ENCODE measurements around the gene POU6F2.

Gene POU6F2

GRCh38 chr7:39317107-39317506 lies 339.4 kb downstream of the POU6F2 start:
- DNase-seq (ENCODE audit: low spot score) = no peak
- Histone ChIP-seq H3K9ac (ENCODE audit: low read depth, low read length, poor library complexity) (no peak overlapping the region), H3K23ac (ENCODE audit: low read depth, low read length, poor library complexity) (no peak overlapping the region), H3K4me2 (ENCODE audit: insufficient read depth, low read length, poor library complexity, severe bottlenecking) (no peak overlapping the region), H3K36me3 (replicated peaks in 1 of 2; ENCODE audit: control insufficient read depth in 2 of 2, insufficient read depth in 2 of 2, low read length in 2 of 2) (no peaks in the 10 kb centered on the region), H3K27ac (replicated peaks; ENCODE audit: low read length) (no peak overlapping the region), H3K18ac (ENCODE audit: low read length) (no peak overlapping the region), H3K4ac (ENCODE audit: low read length) (no peak overlapping the region), H2BK120ac (ENCODE audit: low read depth, low read length) (no peak overlapping the region), H3K4me3 (ENCODE audit: low read length in 2 of 2) (no peak overlapping the region), H3K9me3 (replicated peaks in 1 of 2; ENCODE audit: control insufficient read depth in 2 of 2, insufficient read depth in 1 of 2, low read depth in 1 of 2, low read length in 2 of 2) (no peaks in the 10 kb centered on the region), H3K14ac (ENCODE audit: low read length) (no peak overlapping the region), H2AFZ (ENCODE audit: low read length) (no peak overlapping the region), H2BK15ac (ENCODE audit: low read length) (no peak overlapping the region), H4K8ac (ENCODE audit: low read depth, low read length) (no peak overlapping the region), H3K79me1 (ENCODE audit: low read depth, low read length) (no peaks in the 10 kb centered on the region), H3K27me3 (ENCODE audit: control insufficient read depth in 3 of 3, insufficient read depth in 3 of 3, low read depth in 1 of 3, low read length in 3 of 3) (no peaks in the 10 kb centered on the region), H2BK5ac (ENCODE audit: low read length) (no peak overlapping the region), H2BK12ac (ENCODE audit: low read length) (no peak overlapping the region), H3K4me1 (ENCODE audit: control insufficient read depth in 2 of 2, insufficient read depth in 1 of 2, low read depth in 1 of 2, low read length in 2 of 2) (peaks cover 0 to 4% of the 10 kb centered on the region in 2 donors), H4K91ac (ENCODE audit: low read depth, low read length, poor library complexity) (no peak overlapping the region), H2AK5ac (ENCODE audit: low read depth, low read length) (no peak overlapping the region)
- no CpG with 5 or more reads among the region's 5 CpGs for WGBS, 2 donors (ENCODE audit: extremely low coverage in 2 of 2, insufficient read length in 2 of 2, insufficient replicate concordance in 1 of 2)

GRCh38 chr7:39317896-39318295 lies 340.2 kb downstream of the POU6F2 start:
- no peaks in the 10 kb centered on the region for H3K27me3 ChIP-seq (ENCODE audit: control insufficient read depth in 3 of 3, insufficient read depth in 3 of 3, low read depth in 1 of 3, low read length in 3 of 3)
- H4K8ac ChIP-seq (ENCODE audit: low read depth, low read length) = no peak overlapping the region
- H2BK5ac ChIP-seq (ENCODE audit: low read length) = no peak overlapping the region
- no peak overlapping the region for H3K14ac ChIP-seq (ENCODE audit: low read length)
- no peak overlapping the region for H2AK5ac ChIP-seq (ENCODE audit: low read depth, low read length)
- no peaks in the 10 kb centered on the region for H3K9me3 ChIP-seq (replicated peaks in 1 of 2; ENCODE audit: control insufficient read depth in 2 of 2, insufficient read depth in 1 of 2, low read depth in 1 of 2, low read length in 2 of 2)
- no peak overlapping the region for H2BK15ac ChIP-seq (ENCODE audit: low read length)
- no peak overlapping the region for H3K23ac ChIP-seq (ENCODE audit: low read depth, low read length, poor library complexity)
- no peak overlapping the region for H3K9ac ChIP-seq (ENCODE audit: low read depth, low read length, poor library complexity)
- no peak overlapping the region for H2BK120ac ChIP-seq (ENCODE audit: low read depth, low read length)
- no peak overlapping the region for H3K18ac ChIP-seq (ENCODE audit: low read length)
- no CpG with 5 or more reads among the region's 5 CpGs for WGBS, 2 donors (ENCODE audit: extremely low coverage in 2 of 2, insufficient read length in 2 of 2, insufficient replicate concordance in 1 of 2)
- H3K4me1 ChIP-seq (ENCODE audit: control insufficient read depth in 2 of 2, insufficient read depth in 1 of 2, low read depth in 1 of 2, low read length in 2 of 2) = peaks cover 0 to 2% of the 10 kb centered on the region in 2 donors
- H2AFZ ChIP-seq (ENCODE audit: low read length) = no peak overlapping the region
- H3K27ac ChIP-seq (replicated peaks; ENCODE audit: low read length) = no peak overlapping the region
- H3K4me2 ChIP-seq (ENCODE audit: insufficient read depth, low read length, poor library complexity, severe bottlenecking) = no peak overlapping the region
- H3K36me3 ChIP-seq (replicated peaks in 1 of 2; ENCODE audit: control insufficient read depth in 2 of 2, insufficient read depth in 2 of 2, low read length in 2 of 2) = no peaks in the 10 kb centered on the region
- no peak overlapping the region for H3K4ac ChIP-seq (ENCODE audit: low read length)
- H4K91ac ChIP-seq (ENCODE audit: low read depth, low read length, poor library complexity) = no peak overlapping the region
- H2BK12ac ChIP-seq (ENCODE audit: low read length) = no peak overlapping the region
- DNase-seq (ENCODE audit: low spot score) = no peak
- H3K79me1 ChIP-seq (ENCODE audit: low read depth, low read length) = no peaks in the 10 kb centered on the region
- H3K4me3 ChIP-seq (ENCODE audit: low read length in 2 of 2) = no peak overlapping the region

GRCh38 chr7:39321245-39321644 lies 343.5 kb downstream of the POU6F2 start:
- Histone ChIP-seq H3K23ac (ENCODE audit: low read depth, low read length, poor library complexity) (no peak overlapping the region), H3K4me1 (ENCODE audit: control insufficient read depth in 2 of 2, insufficient read depth in 1 of 2, low read depth in 1 of 2, low read length in 2 of 2) (no peaks in the 10 kb centered on the region), H2AK5ac (ENCODE audit: low read depth, low read length) (no peak overlapping the region), H3K4ac (ENCODE audit: low read length) (no peak overlapping the region), H2BK12ac (ENCODE audit: low read length) (no peak overlapping the region), H3K14ac (ENCODE audit: low read length) (no peak overlapping the region), H3K27me3 (ENCODE audit: control insufficient read depth in 3 of 3, insufficient read depth in 3 of 3, low read depth in 1 of 3, low read length in 3 of 3) (no peaks in the 10 kb centered on the region), H3K18ac (ENCODE audit: low read length) (no peak overlapping the region), H3K9me3 (replicated peaks in 1 of 2; ENCODE audit: control insufficient read depth in 2 of 2, insufficient read depth in 1 of 2, low read depth in 1 of 2, low read length in 2 of 2) (peaks cover 0 to 3% of the 10 kb centered on the region in 2 donors), H2BK120ac (ENCODE audit: low read depth, low read length) (no peak overlapping the region), H3K79me1 (ENCODE audit: low read depth, low read length) (no peaks in the 10 kb centered on the region), H3K9ac (ENCODE audit: low read depth, low read length, poor library complexity) (no peak overlapping the region), H3K27ac (replicated peaks; ENCODE audit: low read length) (no peak overlapping the region), H2BK5ac (ENCODE audit: low read length) (no peak overlapping the region), H4K91ac (ENCODE audit: low read depth, low read length, poor library complexity) (no peak overlapping the region), H2AFZ (ENCODE audit: low read length) (no peak overlapping the region), H4K8ac (ENCODE audit: low read depth, low read length) (no peak overlapping the region), H3K4me2 (ENCODE audit: insufficient read depth, low read length, poor library complexity, severe bottlenecking) (no peak overlapping the region), H3K36me3 (replicated peaks in 1 of 2; ENCODE audit: control insufficient read depth in 2 of 2, insufficient read depth in 2 of 2, low read length in 2 of 2) (peaks cover 0 to 2% of the 10 kb centered on the region in 2 donors), H3K4me3 (ENCODE audit: low read length in 2 of 2) (no peak overlapping the region), H2BK15ac (ENCODE audit: low read length) (no peak overlapping the region)
- no CpG with 5 or more reads among the region's 3 CpGs for WGBS, 2 donors (ENCODE audit: extremely low coverage in 2 of 2, insufficient read length in 2 of 2, insufficient replicate concordance in 1 of 2)
- DNase-seq (ENCODE audit: low spot score) = no peak

- Histone ChIP-seq H3K14ac (ENCODE audit: low read length) (no peak overlapping the region), H4K8ac (ENCODE audit: low read depth, low read length) (no peak overlapping the region), H3K9ac (ENCODE audit: low read depth, low read length, poor library complexity) (no peak overlapping the region), H3K23ac (ENCODE audit: low read depth, low read length, poor library complexity) (no peak overlapping the region), H3K27ac (replicated peaks; ENCODE audit: low read length) (no peak overlapping the region), H4K91ac (ENCODE audit: low read depth, low read length, poor library complexity) (no peak overlapping the region), H3K4ac (ENCODE audit: low read length) (no peak overlapping the region), H3K79me1 (ENCODE audit: low read depth, low read length) (no peaks in the 10 kb centered on the region), H2BK120ac (ENCODE audit: low read depth, low read length) (no peak overlapping the region), H3K4me3 (ENCODE audit: low read length in 2 of 2) (no peak overlapping the region), H2AFZ (ENCODE audit: low read length) (no peak overlapping the region), H3K18ac (ENCODE audit: low read length) (no peak overlapping the region), H2BK12ac (ENCODE audit: low read length) (no peak overlapping the region), H3K4me2 (ENCODE audit: insufficient read depth, low read length, poor library complexity, severe bottlenecking) (no peak overlapping the region), H3K4me1 (ENCODE audit: control insufficient read depth in 2 of 2, insufficient read depth in 1 of 2, low read depth in 1 of 2, low read length in 2 of 2) (no peaks in the 10 kb centered on the region), H3K27me3 (ENCODE audit: control insufficient read depth in 3 of 3, insufficient read depth in 3 of 3, low read depth in 1 of 3, low read length in 3 of 3) (no peaks in the 10 kb centered on the region), H2AK5ac (ENCODE audit: low read depth, low read length) (no peak overlapping the region), H2BK5ac (ENCODE audit: low read length) (no peak overlapping the region), H3K36me3 (replicated peaks in 1 of 2; ENCODE audit: control insufficient read depth in 2 of 2, insufficient read depth in 2 of 2, low read length in 2 of 2) (peaks cover 0 to 2% of the 10 kb centered on the region in 2 donors), H3K9me3 (replicated peaks in 1 of 2; ENCODE audit: control insufficient read depth in 2 of 2, insufficient read depth in 1 of 2, low read depth in 1 of 2, low read length in 2 of 2) (peaks cover 0 to 3% of the 10 kb centered on the region in 2 donors), H2BK15ac (ENCODE audit: low read length) (no peak overlapping the region)
- WGBS, 2 donors (ENCODE audit: extremely low coverage in 2 of 2, insufficient read length in 2 of 2, insufficient replicate concordance in 1 of 2) = no CpG with 5 or more reads among the region's 8 CpGs
- no peak for DNase-seq (ENCODE audit: low spot score)
Measured at GRCh38 chr7:39321909-39322498, 344.3 kb downstream of the POU6F2 start.

Data from neuronal stem cell (in vitro differentiated cells).